ENCODE data around the gene LRP8. TPM values are rescaled to one million over a fixed set of nuclear protein-coding genes. Genes with fewer than 3 reads are reported as not detected.
A peak's percentile ranks its signal among the peaks of the same experiment; 100 is the strongest.

LRP8 gene
- total and polyA plus RNA-seq, 2 experiments from 2014 or later = 27.8 to 71.1 TPM

DNA sequence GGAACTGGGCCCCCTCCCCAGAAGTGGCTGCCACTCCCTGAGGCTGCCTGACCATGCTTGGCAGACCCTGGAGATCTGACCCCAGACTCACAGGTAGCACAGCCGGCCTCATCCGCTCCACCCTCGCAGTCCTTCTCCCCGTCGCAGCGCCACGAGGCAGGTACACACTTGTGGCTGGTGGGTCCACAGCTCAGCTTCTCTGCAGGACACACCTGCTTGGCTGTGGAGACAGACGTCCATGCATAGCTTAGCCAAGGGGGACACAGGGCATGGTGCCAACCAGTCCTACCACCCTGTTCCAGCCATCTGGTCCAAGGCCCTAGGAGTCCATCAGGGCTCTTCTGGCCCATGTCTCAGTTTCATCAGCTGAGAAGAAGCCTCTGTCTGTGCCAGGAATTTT, 47.4 kb downstream of the LRP8 start (continued):
- TF ChIP-seq, protein P1, sequence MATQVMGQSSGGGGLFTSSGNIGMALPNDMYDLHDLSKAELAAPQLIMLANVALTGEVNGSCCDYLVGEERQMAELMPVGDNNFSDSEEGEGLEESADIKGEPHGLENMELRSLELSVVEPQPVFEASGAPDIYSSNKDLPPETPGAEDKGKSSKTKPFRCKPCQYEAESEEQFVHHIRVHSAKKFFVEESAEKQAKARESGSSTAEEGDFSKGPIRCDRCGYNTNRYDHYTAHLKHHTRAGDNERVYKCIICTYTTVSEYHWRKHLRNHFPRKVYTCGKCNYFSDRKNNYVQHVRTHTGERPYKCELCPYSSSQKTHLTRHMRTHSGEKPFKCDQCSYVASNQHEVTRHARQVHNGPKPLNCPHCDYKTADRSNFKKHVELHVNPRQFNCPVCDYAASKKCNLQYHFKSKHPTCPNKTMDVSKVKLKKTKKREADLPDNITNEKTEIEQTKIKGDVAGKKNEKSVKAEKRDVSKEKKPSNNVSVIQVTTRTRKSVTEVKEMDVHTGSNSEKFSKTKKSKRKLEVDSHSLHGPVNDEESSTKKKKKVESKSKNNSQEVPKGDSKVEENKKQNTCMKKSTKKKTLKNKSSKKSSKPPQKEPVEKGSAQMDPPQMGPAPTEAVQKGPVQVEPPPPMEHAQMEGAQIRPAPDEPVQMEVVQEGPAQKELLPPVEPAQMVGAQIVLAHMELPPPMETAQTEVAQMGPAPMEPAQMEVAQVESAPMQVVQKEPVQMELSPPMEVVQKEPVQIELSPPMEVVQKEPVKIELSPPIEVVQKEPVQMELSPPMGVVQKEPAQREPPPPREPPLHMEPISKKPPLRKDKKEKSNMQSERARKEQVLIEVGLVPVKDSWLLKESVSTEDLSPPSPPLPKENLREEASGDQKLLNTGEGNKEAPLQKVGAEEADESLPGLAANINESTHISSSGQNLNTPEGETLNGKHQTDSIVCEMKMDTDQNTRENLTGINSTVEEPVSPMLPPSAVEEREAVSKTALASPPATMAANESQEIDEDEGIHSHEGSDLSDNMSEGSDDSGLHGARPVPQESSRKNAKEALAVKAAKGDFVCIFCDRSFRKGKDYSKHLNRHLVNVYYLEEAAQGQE (IDR thresholded peaks at IDR 0.05; ENCODE audit: unreplicated experiment) = no peak
- no peak for TF ChIP-seq STAT1 (IDR thresholded peaks at IDR 0.05; ENCODE audit: unreplicated experiment)
- TF ChIP-seq NANOG (IDR thresholded peaks at IDR 0.05; ENCODE audit: borderline replicate concordance) = no peak
- TF ChIP-seq CREB1 (CRISPR knock-in tag; IDR thresholded peaks at IDR 0.05; ENCODE audit: low read depth) = no peak
- no peak for TF ChIP-seq JUNB (IDR thresholded peaks at IDR 0.05; ENCODE audit: unreplicated experiment)

DNA sequence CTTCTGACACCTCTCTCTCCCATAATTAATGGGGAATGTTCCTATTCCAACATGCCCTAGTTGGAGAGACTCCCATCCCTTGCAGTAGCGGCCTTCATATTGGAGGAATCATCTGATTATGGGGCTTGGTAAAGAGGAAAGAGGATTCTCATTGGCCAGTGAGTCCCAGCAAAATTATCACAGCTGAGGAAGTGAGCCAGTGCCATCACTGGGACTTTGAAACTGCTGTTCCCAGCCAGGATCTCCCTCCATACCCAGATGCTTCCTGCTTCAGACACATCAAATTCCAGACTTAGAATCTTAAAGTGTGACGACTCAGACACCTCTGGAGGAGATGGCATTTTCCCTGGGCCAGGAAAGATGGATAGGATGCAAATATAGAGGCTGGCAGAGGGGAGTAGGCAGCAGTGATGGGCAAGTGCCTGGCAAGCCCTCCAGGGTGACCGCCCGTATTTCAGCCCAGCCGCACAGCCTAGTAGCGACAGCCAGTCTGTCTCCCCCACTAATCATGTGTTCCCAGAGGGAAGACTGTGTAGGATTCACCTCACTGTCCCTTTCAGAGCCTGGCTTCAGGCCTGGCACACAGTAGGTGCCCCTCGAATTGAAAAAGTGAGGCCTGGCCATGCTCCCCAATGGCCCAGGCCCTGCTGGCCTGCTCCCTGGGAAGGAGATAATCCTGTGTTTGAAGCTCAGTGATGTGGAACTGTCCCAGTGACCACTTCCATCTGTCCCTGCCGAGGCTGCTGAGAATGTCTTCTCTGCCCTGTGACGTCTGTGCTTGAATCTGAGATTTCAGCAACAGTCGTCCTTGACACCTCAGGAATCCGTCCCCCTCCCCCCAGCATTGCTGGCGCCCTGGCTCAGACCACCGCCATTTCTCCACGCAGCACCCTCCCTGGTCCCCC, 48.3 kb downstream of the LRP8 start:
- Histone ChIP-seq H3K4me1 (ENCODE audit: insufficient read depth) (no peaks in the 10 kb centered on the region), H3K27ac (ENCODE audit: low read depth) (peak overlapping the region; percentile 45; the same call in 1 of the 2 replicates), H3K4me3 (no peak overlapping the region), H3F3A (replicated peaks; ENCODE audit: low read depth) (peaks cover 5% of the 10 kb centered on the region), H3K4me2 (no peak overlapping the region), H3K79me2 (replicated peaks; ENCODE audit: insufficient read depth) (no peaks in the 10 kb centered on the region), H2AFZ (no peak overlapping the region), H4K20me1 (replicated peaks; ENCODE audit: insufficient read depth) (no peaks in the 10 kb centered on the region; the same call in 1 of the 2 replicates), H3K9me2 (ENCODE audit: insufficient read depth) (no peaks in the 10 kb centered on the region), H3K27me3 (ENCODE audit: insufficient read depth) (no peaks in the 10 kb centered on the region), H3K36me3 (ENCODE audit: insufficient read depth) (peaks cover 3% of the 10 kb centered on the region; the same call in 1 of the 2 replicates)
- H3K4me3 Mint-ChIP-seq = no peak overlapping the region
- H3K27ac Mint-ChIP-seq = no peak overlapping the region
- no peaks in the 10 kb centered on the region for H3K9me3 Mint-ChIP-seq
- peaks cover 78% of the 10 kb centered on the region for H3K36me3 Mint-ChIP-seq (ENCODE audit: low read depth)
- peaks cover 12% of the 10 kb centered on the region for H3K27me3 Mint-ChIP-seq (ENCODE audit: insufficient read depth, low read depth, poor library complexity)
- ATAC-seq (no peak), DNase-seq (ENCODE audit: low spot score) (no peak)
- peaks cover 3% of the 10 kb centered on the region; the same call in 1 of the 3 replicates for H3K4me1 Mint-ChIP-seq
- TF ChIP-seq STAT1 (IDR thresholded peaks at IDR 0.05; ENCODE audit: unreplicated experiment) (no peak), CREB1 (CRISPR knock-in tag; IDR thresholded peaks at IDR 0.05; ENCODE audit: low read depth) (no peak), EZH2phosphoT487 (IDR thresholded peaks at IDR 0.05; ENCODE audit: unreplicated experiment) (no peak)

DNA sequence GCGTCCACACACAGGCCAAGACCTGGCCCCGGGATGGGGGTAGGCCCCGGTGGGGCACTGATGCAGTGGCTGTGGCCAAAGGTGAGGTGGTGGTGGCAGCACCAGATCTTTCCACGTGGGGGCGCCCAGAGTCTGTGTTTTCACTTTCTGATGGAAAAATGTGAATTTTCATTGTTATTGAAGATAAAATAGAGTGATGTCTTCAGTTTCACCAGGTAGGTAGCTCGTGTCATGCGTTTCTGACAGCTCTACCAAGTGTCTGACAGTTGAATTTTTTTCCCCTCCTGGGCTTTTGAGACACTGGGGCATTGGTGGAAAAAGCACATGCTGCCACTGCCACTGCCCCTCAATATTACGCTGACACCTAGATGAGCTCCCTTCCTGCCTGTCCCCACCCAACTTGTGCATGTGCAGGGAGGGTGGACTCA, 49.6 kb downstream of the LRP8 start:
- Histone ChIP-seq H3F3A (replicated peaks; ENCODE audit: low read depth) (no peaks in the 10 kb centered on the region), H3K9me2 (ENCODE audit: insufficient read depth) (no peaks in the 10 kb centered on the region), H3K36me3 (ENCODE audit: insufficient read depth) (no peaks in the 10 kb centered on the region), H3K4me2 (no peak overlapping the region), H3K4me3 (no peak overlapping the region), H3K4me1 (ENCODE audit: insufficient read depth) (no peaks in the 10 kb centered on the region), H3K27ac (ENCODE audit: low read depth) (no peak overlapping the region), H3K79me2 (replicated peaks; ENCODE audit: insufficient read depth) (no peaks in the 10 kb centered on the region), H3K27me3 (ENCODE audit: insufficient read depth) (no peaks in the 10 kb centered on the region), H2AFZ (no peak overlapping the region), H4K20me1 (replicated peaks; ENCODE audit: insufficient read depth) (no peaks in the 10 kb centered on the region; the same call in 1 of the 2 replicates)
- peaks cover 85% of the 10 kb centered on the region for H3K36me3 Mint-ChIP-seq (ENCODE audit: low read depth)
- peak; percentile 69 for DNase-seq (ENCODE audit: low spot score)
- peak; percentile 75 for ATAC-seq
- TF ChIP-seq CREB1 (CRISPR knock-in tag; IDR thresholded peaks at IDR 0.05; ENCODE audit: low read depth) = no peak
- TF ChIP-seq, protein P2, sequence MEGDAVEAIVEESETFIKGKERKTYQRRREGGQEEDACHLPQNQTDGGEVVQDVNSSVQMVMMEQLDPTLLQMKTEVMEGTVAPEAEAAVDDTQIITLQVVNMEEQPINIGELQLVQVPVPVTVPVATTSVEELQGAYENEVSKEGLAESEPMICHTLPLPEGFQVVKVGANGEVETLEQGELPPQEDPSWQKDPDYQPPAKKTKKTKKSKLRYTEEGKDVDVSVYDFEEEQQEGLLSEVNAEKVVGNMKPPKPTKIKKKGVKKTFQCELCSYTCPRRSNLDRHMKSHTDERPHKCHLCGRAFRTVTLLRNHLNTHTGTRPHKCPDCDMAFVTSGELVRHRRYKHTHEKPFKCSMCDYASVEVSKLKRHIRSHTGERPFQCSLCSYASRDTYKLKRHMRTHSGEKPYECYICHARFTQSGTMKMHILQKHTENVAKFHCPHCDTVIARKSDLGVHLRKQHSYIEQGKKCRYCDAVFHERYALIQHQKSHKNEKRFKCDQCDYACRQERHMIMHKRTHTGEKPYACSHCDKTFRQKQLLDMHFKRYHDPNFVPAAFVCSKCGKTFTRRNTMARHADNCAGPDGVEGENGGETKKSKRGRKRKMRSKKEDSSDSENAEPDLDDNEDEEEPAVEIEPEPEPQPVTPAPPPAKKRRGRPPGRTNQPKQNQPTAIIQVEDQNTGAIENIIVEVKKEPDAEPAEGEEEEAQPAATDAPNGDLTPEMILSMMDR (conservative IDR thresholded peaks at IDR 0.05; ENCODE audit: low read depth in 2 of 2) = peak; percentile 79 to 85
- 0 out of 2 replicates have a peak overlapping the region, but pooled peaks have one; percentile 58 for H3K27ac Mint-ChIP-seq
- H3K4me3 Mint-ChIP-seq = no peak overlapping the region
- no peaks in the 10 kb centered on the region for H3K9me3 Mint-ChIP-seq
- H3K4me1 Mint-ChIP-seq = peaks cover 3% of the 10 kb centered on the region; the same call in 1 of the 3 replicates
- H3K27me3 Mint-ChIP-seq (ENCODE audit: insufficient read depth, low read depth, poor library complexity) = peaks cover 16% of the 10 kb centered on the region
